ENCODE results near the gene KRTAP5-3. TPM values are rescaled to one million over a fixed set of nuclear protein-coding genes. Genes with fewer than 3 reads are reported as not detected.

The KRTAP5-3 gene
- polyA plus RNA-seq, 1 donor from 2014 or later: not detected

- Histone ChIP-seq H3K27ac (ENCODE audit: low read length) (no peak overlapping the region), H3K4me3 (ENCODE audit: low read length) (no peak overlapping the region), H3F3A (ENCODE audit: insufficient read depth, low read length, poor library complexity, severe bottlenecking) (no peaks in the 10 kb centered on the region)
Measured at GRCh38 chr11:1558775-1559110, 49.5 kb downstream of the KRTAP5-3 start.

GRCh38 chr11:1557904-1558774 lies 50.1 kb downstream of the KRTAP5-3 start:
- H3K27me3 ChIP-seq (ENCODE audit: insufficient read depth, low read depth, low read length): no peaks in the 10 kb centered on the region
- H3K9me3 ChIP-seq (ENCODE audit: low read length): no peaks in the 10 kb centered on the region
- H3K4me3 ChIP-seq (ENCODE audit: low read length): no peak overlapping the region
- no peak overlapping the region for H3K4me2 ChIP-seq (ENCODE audit: low read length)
- H3K9me2 ChIP-seq (ENCODE audit: insufficient read depth, low read length): no peaks in the 10 kb centered on the region
- no peaks in the 10 kb centered on the region for H3F3A ChIP-seq (ENCODE audit: insufficient read depth, low read length, poor library complexity, severe bottlenecking)
- peaks cover 36% of the 10 kb centered on the region for H4K20me1 ChIP-seq (ENCODE audit: insufficient read depth)
- no peak overlapping the region for H3K27ac ChIP-seq (ENCODE audit: low read length)
- TF ChIP-seq EZH2 (IDR thresholded peaks at IDR 0.05; ENCODE audit: borderline replicate concordance, insufficient read depth, low read length, poor library complexity, severe bottlenecking) (no peak), POLR2AphosphoS5 (IDR thresholded peaks at IDR 0.05) (no peak)
- H3K9ac ChIP-seq (ENCODE audit: low read length): no peak overlapping the region
- H3K36me3 ChIP-seq (ENCODE audit: insufficient read depth, low read length): no peaks in the 10 kb centered on the region
- H3K79me2 ChIP-seq (replicated peaks; ENCODE audit: insufficient read depth, low read length): no peaks in the 10 kb centered on the region
- H2AFZ ChIP-seq (ENCODE audit: low read depth, low read length): no peak overlapping the region

More at GRCh38 chr11:1558775-1559110, 49.5 kb downstream of the KRTAP5-3 start:
- Histone ChIP-seq H3K79me2 (replicated peaks; ENCODE audit: insufficient read depth, low read length) (no peaks in the 10 kb centered on the region), H3K27me3 (ENCODE audit: insufficient read depth, low read depth, low read length) (no peaks in the 10 kb centered on the region), H3K4me2 (ENCODE audit: low read length) (no peak overlapping the region), H4K20me1 (ENCODE audit: insufficient read depth) (peaks cover 36% of the 10 kb centered on the region), H3K36me3 (ENCODE audit: insufficient read depth, low read length) (no peaks in the 10 kb centered on the region), H3K9me3 (ENCODE audit: low read length) (no peaks in the 10 kb centered on the region), H2AFZ (ENCODE audit: low read depth, low read length) (no peak overlapping the region), H3K9me2 (ENCODE audit: insufficient read depth, low read length) (no peaks in the 10 kb centered on the region), H3K9ac (ENCODE audit: low read length) (no peak overlapping the region)
- TF ChIP-seq, protein P1, sequence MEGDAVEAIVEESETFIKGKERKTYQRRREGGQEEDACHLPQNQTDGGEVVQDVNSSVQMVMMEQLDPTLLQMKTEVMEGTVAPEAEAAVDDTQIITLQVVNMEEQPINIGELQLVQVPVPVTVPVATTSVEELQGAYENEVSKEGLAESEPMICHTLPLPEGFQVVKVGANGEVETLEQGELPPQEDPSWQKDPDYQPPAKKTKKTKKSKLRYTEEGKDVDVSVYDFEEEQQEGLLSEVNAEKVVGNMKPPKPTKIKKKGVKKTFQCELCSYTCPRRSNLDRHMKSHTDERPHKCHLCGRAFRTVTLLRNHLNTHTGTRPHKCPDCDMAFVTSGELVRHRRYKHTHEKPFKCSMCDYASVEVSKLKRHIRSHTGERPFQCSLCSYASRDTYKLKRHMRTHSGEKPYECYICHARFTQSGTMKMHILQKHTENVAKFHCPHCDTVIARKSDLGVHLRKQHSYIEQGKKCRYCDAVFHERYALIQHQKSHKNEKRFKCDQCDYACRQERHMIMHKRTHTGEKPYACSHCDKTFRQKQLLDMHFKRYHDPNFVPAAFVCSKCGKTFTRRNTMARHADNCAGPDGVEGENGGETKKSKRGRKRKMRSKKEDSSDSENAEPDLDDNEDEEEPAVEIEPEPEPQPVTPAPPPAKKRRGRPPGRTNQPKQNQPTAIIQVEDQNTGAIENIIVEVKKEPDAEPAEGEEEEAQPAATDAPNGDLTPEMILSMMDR (IDR thresholded peaks at IDR 0.05; ENCODE audit: poor library complexity, severe bottlenecking): no peak

Other genes starting within 250 kb of the KRTAP5-3 start
- 47.5 and 58.2 TPM in 2 replicates for gene BRSK2, start 218.5 kb downstream of the KRTAP5-3 start, polyA plus RNA-seq
- gene MOB2, start 121.7 kb downstream of the KRTAP5-3 start, polyA plus RNA-seq: 33.2 and 56.8 TPM in 2 replicates
- 3.5 and 7.1 TPM in 2 replicates for gene DUSP8, start 36.2 kb downstream of the KRTAP5-3 start, polyA plus RNA-seq
- gene KRTAP5-1, start 23.2 kb downstream of the KRTAP5-3 start, polyA plus RNA-seq: not detected in 2 replicates
- gene KRTAP5-2, start 10.2 kb downstream of the KRTAP5-3 start, polyA plus RNA-seq: not detected in 2 replicates
- gene KRTAP5-4, start 13.7 kb upstream of the KRTAP5-3 start, polyA plus RNA-seq: not detected in 2 replicates
- gene KRTAP5-5, start 21.3 kb upstream of the KRTAP5-3 start, polyA plus RNA-seq: not detected in 2 replicates
- gene KRTAP5-6, start 88.7 kb upstream of the KRTAP5-3 start, polyA plus RNA-seq: not detected in 2 replicates
- 0.50 and 1.1 TPM in 2 replicates for gene IFITM10, start 142.1 kb upstream of the KRTAP5-3 start, polyA plus RNA-seq
- gene CTSD, start 155.5 kb upstream of the KRTAP5-3 start, polyA plus RNA-seq: 30.5 and 40.5 TPM in 2 replicates
- gene SYT8, start 226.5 kb upstream of the KRTAP5-3 start, polyA plus RNA-seq: not detected in 2 replicates
- gene TNNI2, start 230.5 kb upstream of the KRTAP5-3 start, polyA plus RNA-seq: not detected in 2 replicates
- not detected in 2 replicates for gene LSP1, start 244.6 kb upstream of the KRTAP5-3 start, polyA plus RNA-seq